Ishikawa (cell line): ENCODE measurements around the gene ADD2.

Experiments
- CEBPB ChIP-seq: IDR thresholded peaks from 2 replicates; pipeline ENCODE4 v1.6.1; 2012
- CREB1 ChIP-seq: IDR thresholded peaks from 2 replicates; pipeline ENCODE4 v1.6.1; 2012; ENCODE audit warnings: low read depth
- EGR1 ChIP-seq: IDR thresholded peaks from 2 replicates; pipeline ENCODE4 v1.6.1; 2012
- EP300 ChIP-seq: IDR thresholded peaks from 2 replicates; pipeline ENCODE4 v1.6.1; 2012; ENCODE audit warnings: borderline replicate concordance
- FOXM1 ChIP-seq: IDR thresholded peaks from 2 replicates; pipeline ENCODE4 v1.6.1; 2012; ENCODE audit warnings: low read depth, borderline replicate concordance
- NFIC ChIP-seq: IDR thresholded peaks from 2 replicates; pipeline ENCODE4 v1.6.1; 2012
- RAD21 ChIP-seq: IDR thresholded peaks from 2 replicates; pipeline ENCODE4 v1.6.1; 2012; ENCODE audit warnings: low read depth
- REST ChIP-seq: IDR thresholded peaks from 2 replicates; pipeline ENCODE4 v1.6.1; 2012; ENCODE audit warnings: low read depth, mild to moderate bottlenecking
- TAF1 ChIP-seq: IDR thresholded peaks from 2 replicates; pipeline ENCODE4 v1.6.1; 2012; ENCODE audit warnings: low read depth, mild to moderate bottlenecking
- TCF12 ChIP-seq: IDR thresholded peaks from 2 replicates; pipeline ENCODE4 v1.6.1; 2012; ENCODE audit warnings: low read depth
- TEAD4 ChIP-seq: IDR thresholded peaks from 2 replicates; pipeline ENCODE4 v1.6.1; 2012
- YY1 ChIP-seq: IDR thresholded peaks from 2 replicates; pipeline ENCODE4 v1.6.1; 2012; ENCODE audit warnings: low read depth
- ZBTB7A ChIP-seq: IDR thresholded peaks from 2 replicates; pipeline ENCODE4 v1.6.1; 2012; ENCODE audit warnings: low read depth
- TF ChIP-seq, protein P1 (sequence below): IDR thresholded peaks from 2 replicates; pipeline ENCODE4 v1.6.1; 2012
- TF ChIP-seq, protein P2 (sequence below): IDR thresholded peaks from 2 replicates; pipeline ENCODE4 v1.6.1; 2012

Gene ADD2

GRCh38 chr2:70648961-70649360 lies 119.0 kb downstream of the ADD2 start:
- TF ChIP-seq CEBPB = no peak
- no peak for TF ChIP-seq EP300
- no peak for TF ChIP-seq TAF1
- no peak for TF ChIP-seq YY1
- TF ChIP-seq TCF12 = no peak
- TF ChIP-seq CREB1 = no peak

DNA sequence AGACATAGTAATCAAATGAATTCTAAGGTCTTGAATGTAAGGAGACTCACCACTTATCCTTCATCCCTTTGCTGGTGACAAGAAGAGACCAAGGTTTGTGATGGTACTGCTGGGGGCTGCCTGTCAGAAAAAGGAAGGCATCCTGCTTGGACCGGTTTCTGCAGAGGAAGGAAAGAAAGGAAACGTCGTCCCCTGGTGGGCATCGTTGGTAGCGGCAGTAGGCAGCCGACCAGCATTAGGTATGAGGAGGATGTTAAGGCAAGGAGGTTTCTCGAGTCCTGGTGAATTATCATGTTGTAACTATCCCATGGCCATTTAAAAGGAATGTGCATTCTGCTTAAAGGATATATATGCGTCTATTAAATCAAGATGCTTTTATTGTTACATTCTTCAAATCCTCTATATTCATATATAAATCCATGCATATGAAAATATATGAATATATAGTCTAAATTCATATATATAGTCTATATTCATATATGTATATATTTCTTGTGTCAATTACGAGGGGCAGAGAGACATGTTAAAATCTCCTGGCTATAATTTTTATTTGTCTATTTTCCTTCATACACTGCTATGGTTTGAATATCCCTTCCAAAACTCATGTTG lies 120.0 kb downstream of the ADD2 start:
- TF ChIP-seq EP300 (no peak), RAD21 (peak; percentile 99)

GRCh38 chr2:70646420-70646818 lies 121.6 kb downstream of the ADD2 start:
- TF ChIP-seq CEBPB (no peak), CREB1 (no peak), YY1 (no peak), RAD21 (no peak), EP300 (no peak), REST (no peak), FOXM1 (no peak), EGR1 (no peak), ZBTB7A (no peak), TEAD4 (no peak), NFIC (no peak)
- TF ChIP-seq, protein P1, sequence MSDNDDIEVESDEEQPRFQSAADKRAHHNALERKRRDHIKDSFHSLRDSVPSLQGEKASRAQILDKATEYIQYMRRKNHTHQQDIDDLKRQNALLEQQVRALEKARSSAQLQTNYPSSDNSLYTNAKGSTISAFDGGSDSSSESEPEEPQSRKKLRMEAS = no peak
- TF ChIP-seq, protein P2, sequence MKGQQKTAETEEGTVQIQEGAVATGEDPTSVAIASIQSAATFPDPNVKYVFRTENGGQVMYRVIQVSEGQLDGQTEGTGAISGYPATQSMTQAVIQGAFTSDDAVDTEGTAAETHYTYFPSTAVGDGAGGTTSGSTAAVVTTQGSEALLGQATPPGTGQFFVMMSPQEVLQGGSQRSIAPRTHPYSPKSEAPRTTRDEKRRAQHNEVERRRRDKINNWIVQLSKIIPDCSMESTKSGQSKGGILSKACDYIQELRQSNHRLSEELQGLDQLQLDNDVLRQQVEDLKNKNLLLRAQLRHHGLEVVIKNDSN = no peak

GRCh38 chr2:70645733-70646419 lies 122.1 kb downstream of the ADD2 start:
- peak; percentile 4; the same call in 1 of the 2 replicates for TF ChIP-seq RAD21
- TF ChIP-seq, protein P1 = no peak
- TF ChIP-seq EP300 = no peak

- no peak for TF ChIP-seq TEAD4
- peak; percentile 89 for TF ChIP-seq RAD21
- TF ChIP-seq YY1 = no peak
- no peak for TF ChIP-seq TAF1
- peak; percentile 31; the same call in 1 of the 2 replicates for TF ChIP-seq NFIC
- TF ChIP-seq, protein P2 = no peak
- no peak for TF ChIP-seq ZBTB7A
These were observed 124.3 kb downstream of the ADD2 start for GRCh38 chr2:70643715-70644114.

GRCh38 chr2:70641263-70641784 lies 126.7 kb downstream of the ADD2 start:
- TF ChIP-seq TCF12 (no peak), TAF1 (no peak), EP300 (no peak), EGR1 (no peak), REST (no peak), FOXM1 (no peak), CEBPB (no peak), CREB1 (no peak)
